Heart left ventricle (tissue), 13 donors: ENCODE data around the gene TEX101.
"Not testable (repeated sequence)": the region's sequence is repeated elsewhere in the genome, so short reads cannot be mapped to it uniquely, and the experiment has no call there.

Experiments used
- POLR2A ChIP-seq, 2 donors: fragments of 450-650 bp; IDR thresholded peaks; one replicate each; pipeline ENCODE4 v1.6.1; 2017; ENCODE audit warnings: antibody characterized with exemption in 2 of 2, mild to moderate bottlenecking in 2 of 2, moderate library complexity in 2 of 2
- TF ChIP-seq, protein P1 (sequence below), 12 donors: fragments of 200-600 bp; sonication (generic) in 4 of 12; IDR thresholded peaks; one replicate each; pipeline versions ENCODE4 v1.5.0 to v1.8.0; 2018 to 2022; ENCODE audit warnings: antibody characterized with exemption in 12 of 12, mild to moderate bottlenecking in 5 of 12
- donor health status: ischemic (EF 13 %, LVEDD 7.1; RV severe dilation, severe dysfunction).
- donor health status: DM: no; HTN: yes; CAD: no.
- donor health status: DM: no; HTN: no; CAD: no.
- donor health status: ischemic (EF 25% LVEDD 6.9; RV normal size, moderate dysfunction).
- donor health status: ischemic (EF 25% LVEDD 5.7; RV mildly dilated, moderate dysfunction).
- donor health status: ischemic (EF 35%, LVEDD 5.7; RV mildly dilated, moderate dysfunction).
- donor health status: nonischemic (EF 11% LVEDD 7.7; RV severe dilation, severe dysfunction).
- donor health status: DM: yes; HTN: yes; CAD: no.
- donor health status: PGD.
- donor health status: ischemic (EF 29% LVEDD 5.4; RV normal size, mild dysfunction).
- donor health status: nonischemic (EF 23%, LVEDD 6.1; RV moderate dilation, normal function).

DNA sequence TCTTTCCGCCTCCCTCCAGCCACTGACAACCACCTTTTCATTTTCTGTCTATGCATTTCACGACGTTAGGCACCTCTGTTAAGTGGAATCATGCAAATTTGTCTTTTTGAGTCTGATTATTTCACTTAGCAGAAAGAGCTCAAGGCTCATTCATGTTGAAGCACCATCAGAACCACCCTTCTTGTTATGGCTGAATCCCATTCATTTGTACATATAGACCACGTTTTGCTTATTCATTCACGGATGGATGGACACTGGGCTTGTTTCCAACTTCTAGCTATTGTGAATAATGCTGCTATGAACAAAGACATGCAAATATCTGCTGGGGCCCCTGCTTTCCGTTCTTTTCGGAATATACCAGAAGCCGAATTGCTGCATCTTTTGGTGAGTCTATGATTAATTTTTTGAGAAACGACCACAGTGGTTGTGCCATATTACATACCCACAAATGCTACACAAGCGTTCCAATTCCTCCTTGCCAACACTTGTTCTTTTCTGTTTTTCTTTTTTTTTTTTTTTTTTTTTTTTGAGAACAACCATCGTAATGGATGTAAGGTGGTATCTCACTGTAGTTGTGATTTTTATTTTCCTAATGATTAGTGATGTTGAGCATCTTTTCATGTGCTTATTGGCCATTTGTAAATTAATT lies 23.7 kb upstream of the TEX101 start:
- TF ChIP-seq, protein P1, sequence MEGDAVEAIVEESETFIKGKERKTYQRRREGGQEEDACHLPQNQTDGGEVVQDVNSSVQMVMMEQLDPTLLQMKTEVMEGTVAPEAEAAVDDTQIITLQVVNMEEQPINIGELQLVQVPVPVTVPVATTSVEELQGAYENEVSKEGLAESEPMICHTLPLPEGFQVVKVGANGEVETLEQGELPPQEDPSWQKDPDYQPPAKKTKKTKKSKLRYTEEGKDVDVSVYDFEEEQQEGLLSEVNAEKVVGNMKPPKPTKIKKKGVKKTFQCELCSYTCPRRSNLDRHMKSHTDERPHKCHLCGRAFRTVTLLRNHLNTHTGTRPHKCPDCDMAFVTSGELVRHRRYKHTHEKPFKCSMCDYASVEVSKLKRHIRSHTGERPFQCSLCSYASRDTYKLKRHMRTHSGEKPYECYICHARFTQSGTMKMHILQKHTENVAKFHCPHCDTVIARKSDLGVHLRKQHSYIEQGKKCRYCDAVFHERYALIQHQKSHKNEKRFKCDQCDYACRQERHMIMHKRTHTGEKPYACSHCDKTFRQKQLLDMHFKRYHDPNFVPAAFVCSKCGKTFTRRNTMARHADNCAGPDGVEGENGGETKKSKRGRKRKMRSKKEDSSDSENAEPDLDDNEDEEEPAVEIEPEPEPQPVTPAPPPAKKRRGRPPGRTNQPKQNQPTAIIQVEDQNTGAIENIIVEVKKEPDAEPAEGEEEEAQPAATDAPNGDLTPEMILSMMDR (IDR thresholded peaks at IDR 0.05), result not testable (repeated sequence)
- not testable (repeated sequence) for TF ChIP-seq POLR2A (IDR thresholded peaks at IDR 0.05)
